Measurements from ENCODE around the gene NEK7. TPM values are rescaled to one million over a fixed set of nuclear protein-coding genes. Genes with fewer than 3 reads are reported as not detected.

NEK7 gene
- total and polyA plus RNA-seq, 2 of the 8 experiments (the other 6 are each of a cell fraction or from before 2014, with no cell fraction given), result 5.1 to 10.0 TPM

DNA sequence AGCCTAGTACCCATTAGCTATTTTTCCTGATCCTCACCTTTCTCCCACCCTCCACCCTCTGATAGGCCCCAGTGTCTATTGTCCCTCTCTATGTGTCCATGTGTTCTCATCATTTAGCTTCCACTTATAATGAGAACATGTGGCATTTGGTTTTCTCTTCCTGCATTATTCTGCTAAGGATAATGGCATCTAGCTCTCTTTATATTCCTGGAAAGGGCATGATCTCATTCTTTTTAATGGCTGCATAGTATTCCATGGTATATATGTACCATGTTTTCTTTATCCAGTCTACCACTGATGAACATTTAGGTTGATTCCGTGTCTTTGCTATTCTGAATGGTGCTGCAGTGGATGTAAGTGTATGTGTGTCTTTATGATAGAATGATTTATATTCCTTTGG is 178.9 kb downstream of the NEK7 start:
- no peak overlapping the region for H3K18ac ChIP-seq (ENCODE audit: extremely low read depth, low read length)
- H3K56ac ChIP-seq (replicated peaks; ENCODE audit: insufficient read length, low read depth, low read length), result no peak overlapping the region
- H3K79me2 ChIP-seq (ENCODE audit: control insufficient read depth in 1 of 2, insufficient read depth in 2 of 2, low read length in 2 of 2), result no peaks in the 10 kb centered on the region
- H2BK15ac ChIP-seq (ENCODE audit: low read length), result no peak overlapping the region
- no peak for FAIRE-seq
- H4K8ac ChIP-seq (ENCODE audit: extremely low read depth, insufficient read depth, low read length), result no peak overlapping the region
- H3K36me3 ChIP-seq (ENCODE audit: control insufficient read depth in 2 of 4, insufficient read depth in 4 of 4, low read length in 3 of 4), result no peaks in the 10 kb centered on the region
- no peak overlapping the region for H2BK5ac ChIP-seq (ENCODE audit: low read depth, low read length)
- no peak overlapping the region for H2BK12ac ChIP-seq (ENCODE audit: low read depth, low read length)
- no peak overlapping the region for H3K4me2 ChIP-seq (ENCODE audit: insufficient read depth in 1 of 2, low read depth in 2 of 2, low read length in 2 of 2)
- no peak overlapping the region for H2AK5ac ChIP-seq (ENCODE audit: low read depth, low read length)
- H3K23ac ChIP-seq (ENCODE audit: insufficient read length), result no peak overlapping the region
- no peak overlapping the region for H2BK20ac ChIP-seq (ENCODE audit: low read length)
- no peak for DNase-seq (ENCODE audit: low read depth in 1 of 2, low spot score in 2 of 2)
- H3K4ac ChIP-seq (replicated peaks; ENCODE audit: insufficient read length, low read depth, low read length), result no peak overlapping the region
- H3K4me1 ChIP-seq (replicated peaks in 1 of 4; ENCODE audit: control insufficient read depth in 3 of 4, insufficient read depth in 4 of 4, low read length in 3 of 4), result peaks cover 0 to 5% (median under 1%) of the 10 kb centered on the region in 4 experiments; a peak in 1 of 7 replicates
- H4K91ac ChIP-seq (replicated peaks; ENCODE audit: insufficient read length, low read length), result no peak overlapping the region
- no peaks in the 10 kb centered on the region for H3K23me2 ChIP-seq (ENCODE audit: low read depth, low read length)
- H3K4me3 ChIP-seq (ENCODE audit: extremely low read depth in 1 of 4, insufficient read depth in 2 of 4, low read depth in 3 of 4, low read length in 4 of 4), result no peak overlapping the region
- no peak overlapping the region for H3K27ac ChIP-seq (ENCODE audit: low read depth, low read length)
- H4K20me1 ChIP-seq (replicated peaks in 1 of 2; ENCODE audit: control insufficient read depth in 1 of 2, insufficient read depth in 2 of 2, low read length in 2 of 2), result no peaks in the 10 kb centered on the region
- H3K14ac ChIP-seq (ENCODE audit: insufficient read length), result no peak overlapping the region
- WGBS, 2 experiments (ENCODE audit: extremely low coverage in 1 of 2, insufficient coverage in 1 of 2, insufficient read length in 1 of 2, insufficient replicate concordance in 2 of 2, low coverage in 1 of 2, low lambda C conversion rate in 2 of 2, missing lambda C conversion rate in 1 of 2), result 94% methylated on average over 1 of the region's 1 CpG; no CpG with 5 or more reads in 1 of the 2 experiments
- H2AFZ ChIP-seq (ENCODE audit: low read length), result no peak overlapping the region
- POLR2A ChIA-PET (ENCODE audit: partially characterized antibody), result no interaction called here
- no peak for TF ChIP-seq SP2 (IDR thresholded peaks at IDR 0.05; ENCODE audit: low read length)
- no peak overlapping the region for H3K9ac ChIP-seq (replicated peaks in 1 of 4; ENCODE audit: extremely low read depth in 1 of 4, low read depth in 3 of 4, low read length in 3 of 4)
- no peaks in the 10 kb centered on the region for H3K79me1 ChIP-seq (ENCODE audit: low read depth, low read length)
- H3K9me3 ChIP-seq (ENCODE audit: insufficient read depth in 2 of 2, low read depth in 1 of 2, low read length in 1 of 2), result no peaks in the 10 kb centered on the region
- H4K5ac ChIP-seq (ENCODE audit: insufficient read length, low read depth, low read length), result no peak overlapping the region
- H3K27me3 ChIP-seq (replicated peaks in 1 of 4; ENCODE audit: control insufficient read depth in 3 of 4, extremely low read depth in 1 of 4, insufficient read depth in 3 of 4, low read length in 3 of 4), result no peaks in the 10 kb centered on the region
- CTCF ChIA-PET (ENCODE audit: partially characterized antibody), result interaction anchor here (0.9 kb wide), 1 partner anchor 249 kb away, joined by 3 read pairs; no protein-coding TSS in a partner anchor
- H2BK120ac ChIP-seq (replicated peaks; ENCODE audit: low read depth, low read length), result no peak overlapping the region

Data from H1 (cell line).